Measurements from ENCODE around the gene NACA2. TPM values are rescaled to one million over a fixed set of nuclear protein-coding genes. Genes with fewer than 3 reads are reported as not detected.

NACA2 gene
- total RNA-seq, 3 donors from 2014 or later = not detected

GRCh38 chr17:61617330-61617729 lies 26.3 kb upstream of the NACA2 start:
- intact Hi-C loops (cut with DNase I; ENCODE audit: low total_unique reads) = no loop called here
- TF ChIP-seq POLR2AphosphoS5 (IDR thresholded peaks at IDR 0.05) (no peak), POLR2A (IDR thresholded peaks at IDR 0.05) (no peak), CTCF (IDR thresholded peaks at IDR 0.05) (no peak)
- H3K36me3 ChIP-seq = no peaks in the 10 kb centered on the region
- H3K4me1 ChIP-seq = no peaks in the 10 kb centered on the region
- H3K27ac ChIP-seq = no peak overlapping the region
- peaks cover 0 to 22% of the 10 kb centered on the region in 2 donors for H3K9me3 ChIP-seq
- H3K27me3 ChIP-seq = no peaks in the 10 kb centered on the region
- no peak for DNase-seq (ENCODE audit: low spot score in 2 of 2)
- no peak overlapping the region for H3K4me3 ChIP-seq

- Histone ChIP-seq H3K27me3 (no peaks in the 10 kb centered on the region), H3K36me3 (no peaks in the 10 kb centered on the region), H3K9me3 (peaks cover 0 to 22% of the 10 kb centered on the region in 2 donors), H3K4me1 (no peaks in the 10 kb centered on the region), H3K27ac (no peak overlapping the region), H3K4me3 (no peak overlapping the region)
- intact Hi-C loops (cut with DNase I; ENCODE audit: low total_unique reads) = no loop called here
- DNase-seq (ENCODE audit: low spot score in 2 of 2) = no peak
- TF ChIP-seq POLR2AphosphoS5 (IDR thresholded peaks at IDR 0.05) = no peak
- TF ChIP-seq POLR2A (IDR thresholded peaks at IDR 0.05) = no peak
- no peak for TF ChIP-seq CTCF (IDR thresholded peaks at IDR 0.05)
Measured at GRCh38 chr17:61616783-61617182, 25.8 kb upstream of the NACA2 start.

GRCh38 chr17:61614219-61614618 lies 23.2 kb upstream of the NACA2 start:
- Histone ChIP-seq H3K27ac (no peak overlapping the region), H3K27me3 (no peaks in the 10 kb centered on the region), H3K36me3 (no peaks in the 10 kb centered on the region), H3K4me1 (no peaks in the 10 kb centered on the region), H3K9me3 (peaks cover 0 to 6% of the 10 kb centered on the region in 2 donors), H3K4me3 (no peak overlapping the region)
- no peak for DNase-seq (ENCODE audit: low spot score in 2 of 2)
- no peak for TF ChIP-seq POLR2AphosphoS5 (IDR thresholded peaks at IDR 0.05)
- no peak for TF ChIP-seq POLR2A (IDR thresholded peaks at IDR 0.05)
- TF ChIP-seq CTCF (IDR thresholded peaks at IDR 0.05) = no peak
- intact Hi-C loops (cut with DNase I; ENCODE audit: low total_unique reads) = no loop called here

- Histone ChIP-seq H3K4me1 (no peaks in the 10 kb centered on the region), H3K27me3 (no peaks in the 10 kb centered on the region), H3K4me3 (no peak overlapping the region), H3K27ac (no peak overlapping the region), H3K36me3 (no peaks in the 10 kb centered on the region), H3K9me3 (no peaks in the 10 kb centered on the region)
- no peak for DNase-seq (ENCODE audit: low spot score in 2 of 2)
- intact Hi-C loops (cut with DNase I; ENCODE audit: low total_unique reads) = no loop called here
- TF ChIP-seq POLR2A (IDR thresholded peaks at IDR 0.05) = no peak
- no peak for TF ChIP-seq CTCF (IDR thresholded peaks at IDR 0.05)
- no peak for TF ChIP-seq POLR2AphosphoS5 (IDR thresholded peaks at IDR 0.05)
Measured at GRCh38 chr17:61611323-61611722, 20.3 kb upstream of the NACA2 start.

GRCh38 chr17:61605692-61606091 lies 14.7 kb upstream of the NACA2 start:
- Histone ChIP-seq H3K27me3 (no peaks in the 10 kb centered on the region), H3K9me3 (no peaks in the 10 kb centered on the region), H3K4me3 (no peak overlapping the region), H3K36me3 (no peaks in the 10 kb centered on the region), H3K27ac (no peak overlapping the region), H3K4me1 (no peaks in the 10 kb centered on the region)
- DNase-seq (ENCODE audit: low spot score in 2 of 2) = no peak
- TF ChIP-seq CTCF (IDR thresholded peaks at IDR 0.05) = no peak
- no peak for TF ChIP-seq POLR2A (IDR thresholded peaks at IDR 0.05)
- TF ChIP-seq POLR2AphosphoS5 (IDR thresholded peaks at IDR 0.05) = no peak
- intact Hi-C loops (cut with DNase I; ENCODE audit: low total_unique reads) = no loop called here
